Lung (tissue), 12 donors: ENCODE data around the gene RHBDD3. TPM values are rescaled to one million over a fixed set of nuclear protein-coding genes. Genes with fewer than 3 reads are reported as not detected.

Source experiments
- ATAC-seq: fragments of 200-7000 bp; cut with Tn5 transposase; one replicate; pipeline ENCODE4 v1.9.1; 2020; ENCODE audit warnings: moderate number of reproducible peaks; ENCODE audit not compliant: insufficient read depth, low FRiP score
- DNase-seq, 3 donors: peaks; one replicate each; pipeline ENCODE4 v3.0.0-alpha.2; 2013 to 2017
- H3K27ac ChIP-seq, 2 donors: one replicate each; pipeline ENCODE4 v1.5.1; 2013; ENCODE audit warnings: mild to moderate bottlenecking in 2 of 2, moderate library complexity in 2 of 2, control low read depth in 1 of 2, inconsistent platforms in 1 of 2, low read depth in 1 of 2, low read length in 1 of 2
- H3K27me3 ChIP-seq, 3 donors: one replicate each; pipeline ENCODE4 v1.5.1; 2013; ENCODE audit warnings: low read length in 2 of 3; ENCODE audit not compliant: control insufficient read depth in 3 of 3, insufficient read depth in 3 of 3
- H3K36me3 ChIP-seq, 4 donors: one replicate each; pipeline ENCODE4 v1.5.1; 2013; ENCODE audit warnings: low read length in 4 of 4, mild to moderate bottlenecking in 1 of 4, moderate library complexity in 1 of 4; ENCODE audit not compliant: control insufficient read depth in 4 of 4, insufficient read depth in 4 of 4
- H3K4me1 ChIP-seq, 5 donors: one replicate each; pipeline ENCODE4 v1.5.1; 2013; ENCODE audit warnings: low read length in 5 of 5, mild to moderate bottlenecking in 2 of 5, moderate library complexity in 1 of 5; ENCODE audit not compliant: control insufficient read depth in 5 of 5, insufficient read depth in 5 of 5
- H3K4me3 ChIP-seq: one replicate; pipeline ENCODE4 v1.5.1; 2013; ENCODE audit warnings: mild to moderate bottlenecking, control low read depth, moderate library complexity
- H3K9ac ChIP-seq, 2 donors: one replicate each; pipeline ENCODE4 v1.5.1; 2013; ENCODE audit warnings: low read length in 2 of 2, control low read depth in 1 of 2; ENCODE audit not compliant: insufficient read depth in 1 of 2
- H3K9me3 ChIP-seq, 4 donors: one replicate each; pipeline ENCODE4 v1.5.1; 2013; ENCODE audit warnings: low read length in 3 of 4, mild to moderate bottlenecking in 1 of 4, moderate library complexity in 1 of 4; ENCODE audit not compliant: control insufficient read depth in 4 of 4, insufficient read depth in 3 of 4
- WGBS, 2 donors: extraction: QIAGEN DNeasy Blood & Tissue Kit; methylation state at CpG; one replicate each; pipeline ENCODE4 v1.1.7; 2013; 5-methylcytosine and 5-hydroxymethylcytosine counted together
- polyA plus RNA-seq, 2 donors: library from polyadenylated mRNA; stranded (reverse); fragments of 200-250 nt; gene quantifications; one replicate each; pipeline ENCODE4 v1.2.1, GENCODE V29; 2013
- total RNA-seq, 2 donors: library from RNA; depleted of rRNA in 1 of 2; stranded (reverse); fragments of >200 nt in 1 of 2; gene quantifications; one replicate each; pipeline ENCODE4 v1.2.1, GENCODE V29; 2014 to 2021
- TF ChIP-seq, protein P1 (sequence below): IDR thresholded peaks from 2 replicates; pipeline ENCODE4 v1.5.1; 2012; ENCODE audit warnings: mild to moderate bottlenecking; ENCODE audit errors: control extremely low read depth, extremely low read depth
- donor health status: control.
- donor health status: control.
- donor health status: Bipolar disorder and iron deficiency.
- donor health status: healthy.
- donor health status: DM: yes; HTN: yes; CAD: no.

RHBDD3 gene
- total and polyA plus RNA-seq, 4 donors = 14.2 to 38.2 (median 32.8) TPM

DNA sequence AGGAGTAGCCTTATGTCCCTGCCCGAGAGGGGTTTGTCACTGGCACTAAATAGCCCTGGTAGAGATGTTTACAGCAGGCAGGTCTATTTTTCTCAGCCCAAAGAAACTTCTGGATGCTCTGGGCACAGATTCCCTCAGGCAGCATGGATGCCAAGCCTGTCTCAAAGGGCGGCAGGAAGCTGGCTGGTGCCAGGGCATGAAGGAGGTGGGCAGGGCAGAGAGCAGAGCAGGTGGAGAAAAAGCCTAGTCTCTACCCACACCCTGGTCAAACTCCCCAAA, 34.6 kb upstream of the RHBDD3 start:
- Histone ChIP-seq H3K27me3 (no peaks in the 10 kb centered on the region), H3K4me1 (peaks cover 0 to 7% (median 0%) of the 10 kb centered on the region in 5 donors), H3K4me3 (no peak overlapping the region), H3K36me3 (peaks cover 22 to 27% (median 26%) of the 10 kb centered on the region in 4 donors), H3K9me3 (no peaks in the 10 kb centered on the region), H3K27ac (no peak overlapping the region), H3K9ac (no peak overlapping the region)
- ATAC-seq (no peak), DNase-seq (no peak)
- 77 to 82% methylated on average over 2 of the region's 2 CpGs for WGBS, 2 donors
- TF ChIP-seq, protein P1, sequence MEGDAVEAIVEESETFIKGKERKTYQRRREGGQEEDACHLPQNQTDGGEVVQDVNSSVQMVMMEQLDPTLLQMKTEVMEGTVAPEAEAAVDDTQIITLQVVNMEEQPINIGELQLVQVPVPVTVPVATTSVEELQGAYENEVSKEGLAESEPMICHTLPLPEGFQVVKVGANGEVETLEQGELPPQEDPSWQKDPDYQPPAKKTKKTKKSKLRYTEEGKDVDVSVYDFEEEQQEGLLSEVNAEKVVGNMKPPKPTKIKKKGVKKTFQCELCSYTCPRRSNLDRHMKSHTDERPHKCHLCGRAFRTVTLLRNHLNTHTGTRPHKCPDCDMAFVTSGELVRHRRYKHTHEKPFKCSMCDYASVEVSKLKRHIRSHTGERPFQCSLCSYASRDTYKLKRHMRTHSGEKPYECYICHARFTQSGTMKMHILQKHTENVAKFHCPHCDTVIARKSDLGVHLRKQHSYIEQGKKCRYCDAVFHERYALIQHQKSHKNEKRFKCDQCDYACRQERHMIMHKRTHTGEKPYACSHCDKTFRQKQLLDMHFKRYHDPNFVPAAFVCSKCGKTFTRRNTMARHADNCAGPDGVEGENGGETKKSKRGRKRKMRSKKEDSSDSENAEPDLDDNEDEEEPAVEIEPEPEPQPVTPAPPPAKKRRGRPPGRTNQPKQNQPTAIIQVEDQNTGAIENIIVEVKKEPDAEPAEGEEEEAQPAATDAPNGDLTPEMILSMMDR = no peak

DNA sequence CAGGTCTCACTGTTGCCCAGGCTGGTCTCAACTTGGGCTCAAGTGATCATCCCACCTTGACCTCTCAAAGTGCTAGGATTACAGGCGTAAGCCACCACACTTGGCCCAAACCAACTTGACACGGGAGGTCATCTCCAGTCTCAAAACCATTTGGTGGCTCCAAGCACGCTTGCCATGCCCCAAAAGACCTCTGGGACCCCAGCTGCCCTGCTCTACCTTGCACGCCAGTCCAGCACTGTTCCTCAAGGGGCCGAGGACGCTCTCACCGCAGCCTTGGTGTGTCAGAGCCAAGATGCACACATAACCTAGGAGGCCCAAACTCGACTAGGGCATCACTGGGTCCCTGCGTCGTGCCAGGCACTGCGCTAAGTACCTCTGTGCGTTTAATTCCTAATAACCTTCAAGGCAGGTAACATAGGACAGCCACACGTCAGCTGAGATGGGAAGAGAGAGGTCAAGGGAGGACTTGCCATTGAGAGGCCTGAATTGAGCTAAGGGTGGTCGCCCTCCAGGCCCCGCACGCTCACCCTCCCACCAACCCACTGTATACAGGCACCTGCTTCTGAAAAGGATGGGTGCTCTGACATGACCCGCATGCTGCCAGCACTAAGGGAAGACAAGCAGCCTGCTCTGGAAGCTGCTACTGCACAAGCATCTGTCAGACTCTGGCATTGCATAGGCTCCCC, 34.1 kb upstream of the RHBDD3 start:
- ATAC-seq (no peak), DNase-seq (no peak)
- TF ChIP-seq, protein P1 = no peak
- no peak overlapping the region for H3K27ac ChIP-seq
- no peaks in the 10 kb centered on the region for H3K9me3 ChIP-seq
- H3K4me3 ChIP-seq = no peak overlapping the region
- no peaks in the 10 kb centered on the region for H3K27me3 ChIP-seq
- H3K9ac ChIP-seq = no peak overlapping the region
- peaks cover 27 to 32% (median 31%) of the 10 kb centered on the region in 4 donors for H3K36me3 ChIP-seq
- 91 to 92% methylated on average over 17 of the region's 17 CpGs for WGBS, 2 donors
- peaks cover 0 to 7% (median 0%) of the 10 kb centered on the region in 5 donors for H3K4me1 ChIP-seq

DNA sequence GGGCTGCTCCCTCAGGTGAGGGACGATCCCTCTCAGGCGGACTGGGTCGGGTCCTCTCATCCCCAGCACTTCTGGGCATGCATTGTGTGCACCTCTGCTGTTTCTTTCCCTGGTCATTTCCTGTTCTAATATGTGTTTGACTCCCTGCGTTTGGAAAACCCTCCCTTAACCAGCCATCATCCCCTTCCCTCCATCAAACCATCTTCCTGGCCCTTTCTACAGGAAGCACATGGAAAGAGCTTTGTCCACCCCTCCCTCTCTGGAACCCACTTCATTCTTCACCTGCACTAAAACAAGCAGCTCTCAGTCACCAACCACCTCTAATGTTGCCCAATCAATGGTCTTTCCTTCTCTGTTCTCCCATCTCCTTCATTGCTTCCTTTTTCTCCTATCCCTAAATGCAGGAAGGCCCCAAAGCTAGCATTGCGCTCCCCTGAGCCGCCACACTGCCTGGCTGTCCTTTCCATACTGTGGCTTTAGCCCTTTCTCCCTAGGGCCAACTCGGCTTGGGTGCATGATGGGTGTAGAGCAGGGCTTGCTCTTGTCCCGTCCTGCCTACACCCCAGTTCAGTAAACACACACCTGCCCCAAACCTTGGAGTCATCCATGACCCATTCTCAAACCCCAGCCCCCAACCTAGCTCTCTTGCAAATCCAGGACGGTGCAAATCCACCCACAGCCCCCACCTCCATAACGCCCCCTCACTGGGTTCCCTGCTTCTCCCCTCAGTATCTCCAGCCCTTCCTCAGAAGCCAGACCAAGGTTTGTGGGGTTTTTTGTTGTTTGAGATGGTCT, 33.2 kb upstream of the RHBDD3 start:
- H3K27me3 ChIP-seq = no peaks in the 10 kb centered on the region
- no peak overlapping the region for H3K4me3 ChIP-seq
- H3K9ac ChIP-seq = no peak overlapping the region
- ATAC-seq = no peak
- WGBS, 2 donors = 77% methylated on average over 10 of the region's 10 CpGs
- TF ChIP-seq, protein P1 = no peak
- peaks cover 35 to 41% (median 38%) of the 10 kb centered on the region in 4 donors for H3K36me3 ChIP-seq
- no peak for DNase-seq
- peaks cover 0 to 7% (median 0%) of the 10 kb centered on the region in 5 donors for H3K4me1 ChIP-seq
- no peak overlapping the region for H3K27ac ChIP-seq
- no peaks in the 10 kb centered on the region for H3K9me3 ChIP-seq
